Muscle of back (tissue), 10 donors: ENCODE measurements around the gene CD72. TPM values are rescaled to one million over a fixed set of nuclear protein-coding genes. Genes with fewer than 3 reads are reported as not detected.

Experiments used
- polyA plus RNA-seq, 10 donors: library from polyadenylated mRNA; unstranded; fragments of 120-200 nt; gene quantifications; one replicate each; pipeline ENCODE4 v1.2.1, GENCODE V29; 2013; ENCODE audit not compliant: insufficient read length in 10 of 10

Gene CD72
- polyA plus RNA-seq, 10 donors, result 1.1 to 3.1 (median 1.7) TPM

Other genes with a start within 250 kb of the CD72 start
- gene RUSC2, start 128.3 kb downstream of the CD72 start, polyA plus RNA-seq, result 10 to 100 TPM; 42.8 to 61.2 (median 54.5) TPM
- gene TESK1, start 13.2 kb downstream of the CD72 start, polyA plus RNA-seq, result 10 to 100 TPM; 30.3 to 41.7 (median 33.7) TPM
- gene SIT1, start 32.5 kb upstream of the CD72 start, polyA plus RNA-seq, result 1 to 10 TPM in 1 of 10 donors, under 1 TPM in 5, not detected in 4; 0.15 to 2.5 (median 0.33) TPM
- gene RMRP, start 39.6 kb upstream of the CD72 start, polyA plus RNA-seq, result 1 to 10 TPM in 1 of 10 donors, not detected in 9; 7.1 TPM
- 10 to 100 TPM; 13.8 to 23.0 (median 17.6) TPM for gene CCDC107, start 39.9 kb upstream of the CD72 start, polyA plus RNA-seq
- 1 to 10 TPM; 2.6 to 6.7 (median 5.2) TPM for gene ARHGEF39, start 46.8 kb upstream of the CD72 start, polyA plus RNA-seq
- 1 to 10 TPM in 1 of 10 donors, under 1 TPM in 8, not detected in 1; 0.42 to 1.6 (median 0.82) TPM for gene CA9, start 55.5 kb upstream of the CD72 start, polyA plus RNA-seq
- 1,000 to 10,000 TPM; 4,673 to 8,611 (median 7,912) TPM for gene TPM2, start 71.5 kb upstream of the CD72 start, polyA plus RNA-seq
- 100 to 1,000 TPM in 6 of 10 donors, 10 to 100 TPM in 4; 96.0 to 136 (median 108) TPM for gene TLN1, start 113.8 kb upstream of the CD72 start, polyA plus RNA-seq
- gene CREB3, start 114.3 kb upstream of the CD72 start, polyA plus RNA-seq, result 10 to 100 TPM; 20.9 to 29.3 (median 25.4) TPM
- gene GBA2, start 130.8 kb upstream of the CD72 start, polyA plus RNA-seq, result 10 to 100 TPM; 41.8 to 88.0 (median 62.3) TPM
- gene RGP1, start 130.9 kb upstream of the CD72 start, polyA plus RNA-seq, result 10 to 100 TPM; 16.9 to 20.5 (median 19.3) TPM
- 1 to 10 TPM in 3 of 10 donors, not detected in 7; 1.3 to 1.6 (median 1.4) TPM for gene MSMP, start 135.9 kb upstream of the CD72 start, polyA plus RNA-seq
- gene NPR2, start 173.2 kb upstream of the CD72 start, polyA plus RNA-seq, result 10 to 100 TPM; 21.0 to 31.5 (median 25.8) TPM
- 1 to 10 TPM; 1.1 to 3.5 (median 1.8) TPM for gene SPAG8, start 193.8 kb upstream of the CD72 start, polyA plus RNA-seq
- gene HINT2, start 196.6 kb upstream of the CD72 start, polyA plus RNA-seq, result 10 to 100 TPM; 23.9 to 33.1 (median 30.3) TPM
- under 1 TPM in 8 of 10 donors, not detected in 2; 0.08 to 0.52 (median 0.21) TPM for gene FAM221B, start 210.3 kb upstream of the CD72 start, polyA plus RNA-seq
- 10 to 100 TPM; 14.0 to 21.2 (median 18.4) TPM for gene TMEM8B, start 210.8 kb upstream of the CD72 start, polyA plus RNA-seq